HUES64 (cell line): Measurements from ENCODE around the gene SLC38A3.

Source experiments
- H3K27ac ChIP-seq: 2 replicates; pipeline ENCODE4 v1.7.0; 2013; ENCODE audit warnings: low read depth, low read length, inconsistent platforms
- H3K27me3 ChIP-seq: 2 replicates; pipeline ENCODE4 v1.6.1; 2013; ENCODE audit warnings: mild to moderate bottlenecking, low read length; ENCODE audit not compliant: insufficient read depth
- H3K36me3 ChIP-seq: 2 replicates; pipeline ENCODE4 v1.6.1; 2013; ENCODE audit warnings: mild to moderate bottlenecking, low read length; ENCODE audit not compliant: insufficient read depth
- H3K4me1 ChIP-seq: 2 replicates; pipeline ENCODE4 v1.6.1; 2013; ENCODE audit warnings: mild to moderate bottlenecking, low read length, moderate library complexity; ENCODE audit not compliant: insufficient read depth
- H3K4me3 ChIP-seq: 2 replicates; pipeline ENCODE4 v1.5.1; 2013; ENCODE audit warnings: mild to moderate bottlenecking, low read length, moderate library complexity
- H3K9ac ChIP-seq: 2 replicates; pipeline ENCODE4 v1.6.1; 2013; ENCODE audit warnings: mild to moderate bottlenecking, low read depth, low read length
- H3K9me3 ChIP-seq: 2 replicates; pipeline ENCODE4 v1.6.1; 2013; ENCODE audit warnings: low read depth, low read length; ENCODE audit not compliant: insufficient read depth
- WGBS: fragments of 150-250, 120-280 bp; methylation state at CpG from one replicate; pipeline ENCODE4 v1.1.7; 2013; ENCODE audit warnings: missing lambda C conversion rate; 5-methylcytosine and 5-hydroxymethylcytosine counted together

The SLC38A3 gene

GRCh38 chr3:50182533-50183099 is 22.5 kb upstream of the SLC38A3 start:
- Histone ChIP-seq H3K4me1 (no peaks in the 10 kb centered on the region), H3K4me3 (no peak overlapping the region), H3K27me3 (no peaks in the 10 kb centered on the region), H3K9ac (no peak overlapping the region; the same call in 1 of the 2 replicates), H3K36me3 (peaks cover 53% of the 10 kb centered on the region), H3K27ac (no peak overlapping the region), H3K9me3 (no peaks in the 10 kb centered on the region)
- WGBS: 95% methylated on average over 26 of the region's 26 CpGs

GRCh38 chr3:50183755-50184154 is 21.3 kb upstream of the SLC38A3 start:
- Histone ChIP-seq H3K27me3 (no peaks in the 10 kb centered on the region), H3K4me1 (no peaks in the 10 kb centered on the region), H3K9me3 (no peaks in the 10 kb centered on the region), H3K36me3 (peaks cover 57% of the 10 kb centered on the region), H3K4me3 (no peak overlapping the region), H3K9ac (no peak overlapping the region), H3K27ac (no peak overlapping the region)
- 91% methylated on average over 6 of the region's 6 CpGs for WGBS

GRCh38 chr3:50184242-50184978 is 20.7 kb upstream of the SLC38A3 start:
- Histone ChIP-seq H3K27ac (no peak overlapping the region), H3K4me1 (no peaks in the 10 kb centered on the region), H3K9me3 (no peaks in the 10 kb centered on the region), H3K9ac (no peak overlapping the region), H3K36me3 (peaks cover 57% of the 10 kb centered on the region), H3K27me3 (no peaks in the 10 kb centered on the region), H3K4me3 (no peak overlapping the region)
- WGBS: 94% methylated on average over 21 of the region's 21 CpGs

GRCh38 chr3:50185230-50185629 is 19.8 kb upstream of the SLC38A3 start:
- H3K27ac ChIP-seq: no peak overlapping the region
- H3K36me3 ChIP-seq: peaks cover 57% of the 10 kb centered on the region
- H3K9ac ChIP-seq: no peak overlapping the region
- H3K9me3 ChIP-seq: no peaks in the 10 kb centered on the region
- H3K27me3 ChIP-seq: no peaks in the 10 kb centered on the region
- 85% methylated on average over 4 of the region's 4 CpGs for WGBS
- no peaks in the 10 kb centered on the region for H3K4me1 ChIP-seq
- H3K4me3 ChIP-seq: no peak overlapping the region

- H3K27me3 ChIP-seq: no peaks in the 10 kb centered on the region
- H3K27ac ChIP-seq: no peak overlapping the region
- WGBS: 95% methylated on average over 10 of the region's 10 CpGs
- no peak overlapping the region for H3K9ac ChIP-seq
- no peaks in the 10 kb centered on the region for H3K9me3 ChIP-seq
- H3K4me1 ChIP-seq: no peaks in the 10 kb centered on the region
- no peak overlapping the region for H3K4me3 ChIP-seq
- H3K36me3 ChIP-seq: peaks cover 54% of the 10 kb centered on the region
Observed at GRCh38 chr3:50186096-50186495, 19.0 kb upstream of the SLC38A3 start.

- Histone ChIP-seq H3K4me1 (no peaks in the 10 kb centered on the region), H3K9ac (no peak overlapping the region), H3K27ac (no peak overlapping the region), H3K36me3 (peaks cover 44% of the 10 kb centered on the region), H3K9me3 (no peaks in the 10 kb centered on the region), H3K27me3 (no peaks in the 10 kb centered on the region), H3K4me3 (no peak overlapping the region)
- 95% methylated on average over 19 of the region's 19 CpGs for WGBS
Observed at GRCh38 chr3:50187750-50188149, 17.3 kb upstream of the SLC38A3 start.

GRCh38 chr3:50189274-50189673 is 15.8 kb upstream of the SLC38A3 start:
- WGBS: 39% methylated on average over 5 of the region's 5 CpGs
- peaks cover 6% of the 10 kb centered on the region for H3K27me3 ChIP-seq
- H3K9ac ChIP-seq: no peak overlapping the region
- H3K4me3 ChIP-seq: no peak overlapping the region
- no peaks in the 10 kb centered on the region for H3K4me1 ChIP-seq
- H3K36me3 ChIP-seq: peaks cover 35% of the 10 kb centered on the region
- no peak overlapping the region for H3K27ac ChIP-seq
- H3K9me3 ChIP-seq: no peaks in the 10 kb centered on the region

- Histone ChIP-seq H3K9ac (no peak overlapping the region), H3K4me3 (no peak overlapping the region), H3K27ac (no peak overlapping the region), H3K36me3 (peaks cover 28% of the 10 kb centered on the region), H3K27me3 (peaks cover 11% of the 10 kb centered on the region), H3K4me1 (no peaks in the 10 kb centered on the region), H3K9me3 (no peaks in the 10 kb centered on the region)
- WGBS: 94% methylated on average over 7 of the region's 7 CpGs
Observed at GRCh38 chr3:50189989-50190388, 15.1 kb upstream of the SLC38A3 start.

- H3K9me3 ChIP-seq: no peaks in the 10 kb centered on the region
- no peak within 1 kb of the TSS for H3K27ac ChIP-seq
- H3K4me1 ChIP-seq: no peaks in the 10 kb centered on the region
- no peak within 1 kb of the TSS for H3K9ac ChIP-seq
- WGBS: 93% methylated on average over 8 of the region's 8 CpGs
- H3K4me3 ChIP-seq: no peak within 1 kb of the TSS
- peaks cover 11% of the 10 kb centered on the region for H3K27me3 ChIP-seq
- H3K36me3 ChIP-seq: peaks cover 18% of the 10 kb centered on the region
Observed at GRCh38 chr3:50190936-50191660, 14.0 kb upstream of the SLC38A3 start, which contains the start of gene GNAT1. TSS of gene GNAT1 (plus strand) at chr3:50191610. CDS start at chr3:50191726, 116 bp downstream.

GRCh38 chr3:50192124-50192523 is 12.9 kb upstream of the SLC38A3 start:
- peaks cover 7% of the 10 kb centered on the region for H3K36me3 ChIP-seq
- no peaks in the 10 kb centered on the region for H3K9me3 ChIP-seq
- no peak overlapping the region for H3K27ac ChIP-seq
- H3K9ac ChIP-seq: no peak overlapping the region
- 90% methylated on average over 8 of the region's 8 CpGs for WGBS
- no peak overlapping the region for H3K4me3 ChIP-seq
- H3K27me3 ChIP-seq: peaks cover 11% of the 10 kb centered on the region
- no peaks in the 10 kb centered on the region for H3K4me1 ChIP-seq

- Histone ChIP-seq H3K9ac (no peak overlapping the region), H3K4me3 (no peak overlapping the region), H3K4me1 (no peaks in the 10 kb centered on the region), H3K27ac (no peak overlapping the region), H3K27me3 (peaks cover 11% of the 10 kb centered on the region), H3K9me3 (no peaks in the 10 kb centered on the region), H3K36me3 (peaks cover 4% of the 10 kb centered on the region; the same call in 1 of the 2 replicates)
- 48% methylated on average over 21 of the region's 21 CpGs for WGBS
Observed at GRCh38 chr3:50192689-50193141, 12.4 kb upstream of the SLC38A3 start.
